Endometrial microvascular endothelial cells (primary cell): Measurements from ENCODE around the gene ICA1L. TPM values are rescaled to one million over a fixed set of nuclear protein-coding genes. Genes with fewer than 3 reads are reported as not detected.
"Not testable (repeated sequence)": the region's sequence is repeated elsewhere in the genome, so short reads cannot be mapped to it uniquely, and the experiment has no call there.

Experiments used
- in situ Hi-C: cut with HindIII; loops from 2 replicates; pipeline ENCODE4 v1.10.0; 2017; ENCODE audit warnings: low sequenced_read_pairs, low pct_unique_long_range_greater_than_20kb; ENCODE audit errors: inconsistent ontology term
- total RNA-seq: library from RNA; depleted of rRNA; stranded (reverse); fragments of >200 nt; gene quantifications from one replicate; pipeline ENCODE4 v1.2.3, GENCODE V29; 2015; ENCODE audit errors: inconsistent ontology term

ICA1L gene
- total RNA-seq = 5.6 TPM

GRCh38 chr2:202871300-202872141 lies at the start of gene ICA1L:
ICA1L (minus strand) TSS chr2:202871766; CDS start chr2:202829009, 42,757 bp downstream.
- in situ Hi-C loops = no loop called here

GRCh38 chr2:202918860-202919259 lies 47.3 kb upstream of the ICA1L start:
- in situ Hi-C loops = no loop called here

- in situ Hi-C loops = not testable (repeated sequence)
Measured at GRCh38 chr2:202912342-202913201, 41.0 kb upstream of the ICA1L start.

GRCh38 chr2:202911512-202912341 lies 40.2 kb upstream of the ICA1L start, which contains the start of the genes CARF and WDR12:
CARF (plus strand) TSS chr2:202912275; CDS start chr2:202941903, 29,628 bp downstream.
WDR12 (minus strand) TSS chr2:202911673; CDS start chr2:202911476, 197 bp downstream.
- in situ Hi-C loops = no loop called here

GRCh38 chr2:202911203-202911511 lies 39.6 kb upstream of the ICA1L start:
- in situ Hi-C loops = no loop called here

- in situ Hi-C loops = no loop called here
Measured at GRCh38 chr2:202910698-202911097, 39.1 kb upstream of the ICA1L start.

- in situ Hi-C loops = not testable (repeated sequence)
Measured at GRCh38 chr2:202910250-202910649, 38.7 kb upstream of the ICA1L start.

GRCh38 chr2:202909394-202910192 lies 38.0 kb upstream of the ICA1L start:
- in situ Hi-C loops = no loop called here

GRCh38 chr2:202908186-202908585 lies 36.6 kb upstream of the ICA1L start:
- in situ Hi-C loops = no loop called here

GRCh38 chr2:202905507-202905906 lies 33.9 kb upstream of the ICA1L start:
- in situ Hi-C loops = not testable (repeated sequence)

GRCh38 chr2:202885190-202885589 lies 13.6 kb upstream of the ICA1L start:
- in situ Hi-C loops = no loop called here

GRCh38 chr2:202883987-202884675 lies 12.6 kb upstream of the ICA1L start:
- in situ Hi-C loops = no loop called here

- in situ Hi-C loops = no loop called here
Measured at GRCh38 chr2:202881570-202881969, 10.0 kb upstream of the ICA1L start.

GRCh38 chr2:202877699-202878098 lies 6.1 kb upstream of the ICA1L start:
- in situ Hi-C loops = no loop called here

GRCh38 chr2:202870431-202871299 lies 901 bp downstream of the ICA1L start:
- in situ Hi-C loops = no loop called here

- in situ Hi-C loops = no loop called here
Measured at GRCh38 chr2:202861987-202862386, 9.6 kb downstream of the ICA1L start.

- in situ Hi-C loops = no loop called here
Measured at GRCh38 chr2:202858601-202859000, 13.0 kb downstream of the ICA1L start.
